Subcutaneous abdominal adipose tissue (tissue), 5 donors: Measurements from ENCODE around the gene SMIM38.

Source experiments
- H3K27ac ChIP-seq: one replicate; pipeline ENCODE4 v1.7.0; 2013; ENCODE audit warnings: low read depth, mild to moderate bottlenecking, inconsistent platforms, low read length, moderate library complexity
- H3K27me3 ChIP-seq, 5 donors: one replicate each; pipeline ENCODE4 v1.7.0; 2013; ENCODE audit warnings: low read length in 5 of 5, inconsistent platforms in 1 of 5; ENCODE audit not compliant: control insufficient read depth in 5 of 5, insufficient read depth in 4 of 5
- H3K36me3 ChIP-seq, 5 donors: one replicate each; pipeline ENCODE4 v1.7.0; 2013; ENCODE audit warnings: low read length in 5 of 5; ENCODE audit not compliant: control insufficient read depth in 5 of 5, insufficient read depth in 5 of 5
- H3K4me1 ChIP-seq, 5 donors: one replicate each; pipeline ENCODE4 v1.7.0; 2013; ENCODE audit warnings: low read length in 5 of 5, mild to moderate bottlenecking in 3 of 5, moderate library complexity in 1 of 5; ENCODE audit not compliant: control insufficient read depth in 5 of 5, insufficient read depth in 5 of 5
- H3K4me3 ChIP-seq, 5 donors: one replicate each; pipeline ENCODE4 v1.7.0; 2013; ENCODE audit warnings: low read length in 5 of 5, low read depth in 1 of 5
- H3K9ac ChIP-seq, 5 donors: one replicate each; pipeline ENCODE4 v1.7.0; 2013; ENCODE audit warnings: low read length in 5 of 5, mild to moderate bottlenecking in 4 of 5, moderate library complexity in 3 of 5
- H3K9me3 ChIP-seq, 5 donors: one replicate each; pipeline ENCODE4 v1.7.0; 2013; ENCODE audit warnings: low read length in 5 of 5; ENCODE audit not compliant: control insufficient read depth in 5 of 5
- donor health status: healthy.
- donor health status: healthy.
- donor health status: healthy.
- donor health status: healthy.
- donor health status: healthy.

The SMIM38 gene

DNA sequence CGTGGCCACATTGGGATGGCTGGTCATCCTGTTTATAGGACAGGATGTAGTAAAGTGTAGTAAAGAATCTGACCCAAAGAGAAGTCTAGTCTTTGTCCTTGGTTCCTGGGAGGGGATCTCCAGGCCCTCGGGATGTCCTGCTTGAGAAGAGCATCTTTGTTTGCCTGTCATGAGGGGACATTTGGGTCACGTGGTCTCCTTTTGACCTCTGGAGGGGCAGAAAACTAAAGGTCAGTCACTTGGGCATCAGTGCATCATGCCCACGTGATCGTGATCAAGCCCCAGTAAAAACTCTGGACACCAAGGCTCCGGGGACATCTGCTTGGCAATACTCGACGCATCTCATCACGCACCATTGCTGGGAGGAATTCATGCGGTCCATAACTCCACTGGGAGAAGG is 9.1 kb downstream of the SMIM38 start:
- Histone ChIP-seq H3K9ac (no peak overlapping the region), H3K4me1 (peaks cover 0 to 11% (median 3%) of the 10 kb centered on the region in 5 donors), H3K4me3 (no peak overlapping the region), H3K27me3 (peaks cover 0 to 17% (median 13%) of the 10 kb centered on the region in 5 donors), H3K9me3 (peaks cover 0 to 14% (median 8%) of the 10 kb centered on the region in 5 donors), H3K27ac (no peak overlapping the region), H3K36me3 (no peaks in the 10 kb centered on the region)

DNA sequence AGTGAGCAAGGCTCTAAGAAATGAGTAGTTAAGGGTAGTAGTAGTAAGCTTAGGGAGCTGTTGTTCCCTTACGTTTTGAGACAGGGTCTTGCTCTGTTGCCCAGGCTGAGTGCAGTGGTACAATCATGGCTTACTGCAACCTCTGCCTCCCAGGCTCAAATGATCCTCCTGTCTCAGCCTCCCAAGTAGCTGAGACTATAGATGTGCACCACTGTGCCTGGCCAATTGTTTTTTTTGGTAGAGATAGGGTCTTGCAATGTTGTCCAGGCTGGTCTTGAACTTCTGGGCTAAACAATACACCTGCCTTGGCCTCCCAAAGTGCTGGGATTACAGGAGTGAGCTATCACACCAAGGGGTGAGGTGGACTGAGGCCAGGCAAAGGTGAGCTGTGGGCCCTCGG is 10.0 kb downstream of the SMIM38 start:
- Histone ChIP-seq H3K27me3 (peaks cover 0 to 17% (median 13%) of the 10 kb centered on the region in 5 donors), H3K4me1 (peaks cover 0 to 11% (median 3%) of the 10 kb centered on the region in 5 donors), H3K36me3 (no peaks in the 10 kb centered on the region), H3K4me3 (no peak overlapping the region), H3K9me3 (peaks cover 0 to 14% (median 8%) of the 10 kb centered on the region in 5 donors), H3K9ac (no peak overlapping the region), H3K27ac (no peak overlapping the region)

DNA sequence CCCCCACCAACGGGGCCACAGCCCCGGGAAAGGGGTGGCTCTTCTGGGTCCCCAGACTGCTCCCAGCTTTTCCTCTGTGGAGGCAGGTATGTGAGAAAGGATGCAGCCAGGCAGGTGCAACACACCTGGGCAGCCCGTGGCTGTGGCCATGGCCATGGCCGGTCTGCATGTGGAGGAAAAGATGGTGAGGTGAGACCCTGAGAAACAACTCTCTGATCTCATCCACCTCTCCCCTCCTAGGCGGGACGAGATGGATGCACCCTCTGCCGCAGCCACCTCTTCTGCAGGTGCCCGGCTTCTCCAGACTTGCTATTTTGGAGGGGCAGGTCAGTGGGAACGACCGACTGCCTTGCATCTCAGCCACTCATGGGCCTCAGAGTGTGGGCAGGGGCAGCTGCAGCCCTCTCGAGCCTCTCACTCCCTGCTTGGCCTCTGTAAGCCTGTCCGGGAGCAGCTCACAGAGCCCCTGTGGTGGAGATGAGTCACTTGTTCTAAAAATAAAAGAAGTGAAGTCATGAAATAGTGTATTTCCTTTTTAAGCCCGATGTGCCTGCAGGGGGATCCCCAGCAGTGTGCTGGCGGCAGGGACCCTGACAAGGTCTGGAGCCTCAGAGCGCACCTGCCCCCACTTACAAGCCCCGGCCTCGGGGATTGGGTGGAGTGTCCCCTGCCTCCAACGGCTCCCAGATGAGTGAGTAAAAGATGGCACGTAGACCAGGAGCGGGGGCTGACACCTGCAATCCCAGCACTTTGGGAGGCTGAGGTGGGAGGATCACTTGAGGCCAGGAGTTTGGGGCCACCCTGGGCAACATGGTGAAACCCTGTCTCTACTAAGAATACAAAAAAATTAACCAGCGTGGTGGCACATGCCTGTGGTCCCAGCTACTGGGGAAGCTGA is 10.7 kb downstream of the SMIM38 start:
- Histone ChIP-seq H3K27me3 (peaks cover 0 to 17% (median 13%) of the 10 kb centered on the region in 5 donors), H3K9me3 (peaks cover 0 to 14% (median 8%) of the 10 kb centered on the region in 5 donors), H3K4me1 (peaks cover 0 to 11% (median 3%) of the 10 kb centered on the region in 5 donors), H3K27ac (no peak overlapping the region), H3K4me3 (no peak overlapping the region), H3K36me3 (no peaks in the 10 kb centered on the region), H3K9ac (no peak overlapping the region)

DNA sequence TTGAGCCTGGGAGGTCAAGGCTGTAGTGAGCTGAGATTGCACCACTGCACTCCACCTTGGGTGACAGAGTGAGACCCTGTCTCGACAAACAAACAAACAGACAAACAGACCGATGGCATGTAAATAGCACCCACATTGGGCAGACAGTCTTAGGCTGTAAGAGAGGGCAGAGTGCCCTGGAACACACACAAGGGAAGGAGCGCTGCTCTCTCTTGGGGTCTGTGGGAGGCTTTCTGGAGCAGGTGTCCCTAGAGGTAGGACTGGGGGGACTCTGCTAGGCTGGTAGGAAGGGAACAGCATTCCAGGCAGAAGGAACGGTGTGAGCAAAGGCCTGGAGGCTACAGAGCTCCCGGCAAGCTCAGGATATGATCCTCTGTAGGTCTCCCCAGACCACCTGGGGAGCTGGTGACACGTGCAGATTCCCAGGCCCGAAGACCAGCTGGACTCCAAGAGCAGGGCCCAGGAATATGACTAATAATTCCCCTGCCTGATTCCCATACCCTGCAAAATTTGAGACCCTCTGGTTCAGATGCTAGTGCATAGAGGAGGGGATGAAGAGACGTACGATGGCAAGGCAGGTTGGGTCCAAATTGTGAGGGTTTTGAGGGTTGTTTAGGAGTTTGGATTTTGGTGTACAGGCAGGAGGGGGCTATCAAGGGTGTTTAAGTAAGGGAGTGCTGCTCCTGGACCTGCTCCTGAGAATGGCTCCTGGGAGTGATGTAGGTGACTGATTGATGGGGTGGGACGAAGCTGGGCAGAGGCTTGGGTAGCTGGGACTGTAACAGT is 11.6 kb downstream of the SMIM38 start:
- peaks cover 0 to 11% (median 3%) of the 10 kb centered on the region in 5 donors for H3K4me1 ChIP-seq
- peaks cover 0 to 17% (median 13%) of the 10 kb centered on the region in 5 donors for H3K27me3 ChIP-seq
- H3K27ac ChIP-seq = no peak overlapping the region
- peaks cover 0 to 14% (median 8%) of the 10 kb centered on the region in 5 donors for H3K9me3 ChIP-seq
- H3K36me3 ChIP-seq = no peaks in the 10 kb centered on the region
- H3K9ac ChIP-seq = no peak overlapping the region
- no peak overlapping the region for H3K4me3 ChIP-seq

DNA sequence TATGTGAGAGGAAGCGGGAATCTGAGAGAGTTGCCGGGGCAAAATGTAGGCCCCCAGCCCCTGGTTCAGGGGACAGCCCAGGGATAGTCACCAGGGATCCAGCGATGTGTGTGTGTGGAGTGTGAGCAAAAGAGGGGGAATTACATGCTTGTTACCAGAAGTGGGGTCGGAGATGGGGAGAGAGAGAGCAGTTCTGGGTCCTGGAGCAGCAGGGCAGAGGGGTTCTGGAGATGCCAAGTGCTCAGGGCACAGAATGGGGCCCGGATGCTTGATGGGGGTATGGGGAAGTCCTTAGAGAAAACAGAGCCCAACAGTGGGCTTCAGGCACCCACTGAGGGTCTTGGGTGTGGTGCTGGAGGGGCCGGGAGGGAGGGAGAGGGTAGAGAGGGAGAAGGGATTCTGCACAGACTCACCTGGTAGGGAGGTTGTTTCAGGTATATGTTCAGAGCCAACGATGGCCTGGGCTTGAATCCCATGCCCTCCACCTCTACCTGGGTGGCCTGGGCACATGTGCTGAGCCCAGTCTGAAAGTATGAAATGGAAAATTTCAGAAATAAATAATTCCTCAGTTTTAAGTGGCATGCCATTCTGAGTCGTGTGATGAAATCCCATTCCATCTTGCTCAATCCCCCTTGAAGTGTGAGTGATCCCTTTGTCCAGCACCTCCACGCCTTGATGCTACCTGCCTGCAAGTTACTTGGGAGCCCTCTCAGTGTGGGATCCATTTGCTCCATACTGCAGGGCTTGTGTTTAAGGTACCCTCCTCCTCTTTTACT is 12.4 kb downstream of the SMIM38 start:
- Histone ChIP-seq H3K9ac (no peak overlapping the region), H3K4me1 (peaks cover 0 to 11% (median 3%) of the 10 kb centered on the region in 5 donors), H3K9me3 (peaks cover 0 to 11% (median 8%) of the 10 kb centered on the region in 5 donors), H3K36me3 (no peaks in the 10 kb centered on the region), H3K27me3 (peaks cover 0 to 17% (median 13%) of the 10 kb centered on the region in 5 donors), H3K27ac (no peak overlapping the region), H3K4me3 (no peak overlapping the region)

DNA sequence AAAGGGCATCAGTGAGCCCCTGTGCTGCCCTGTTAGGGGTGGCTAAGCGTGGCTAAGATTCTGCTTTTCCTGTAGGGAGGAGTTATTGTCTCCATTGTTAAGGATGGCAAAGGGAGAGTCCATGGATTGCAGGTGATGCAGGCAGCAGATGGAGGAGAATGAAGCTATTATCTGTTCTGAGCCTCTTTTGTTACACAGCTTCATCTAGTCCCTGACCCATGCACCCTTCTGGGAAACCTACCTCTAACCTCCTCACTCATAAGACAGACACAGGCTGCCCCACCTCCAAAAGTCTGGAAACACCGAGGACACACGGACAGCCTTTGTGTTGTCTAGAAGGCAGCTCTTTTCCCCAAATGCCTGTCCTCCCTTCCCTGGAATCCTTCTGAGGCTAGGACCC is 13.7 kb downstream of the SMIM38 start:
- Histone ChIP-seq H3K9ac (no peak overlapping the region), H3K27me3 (peaks cover 0 to 17% (median 13%) of the 10 kb centered on the region in 5 donors), H3K4me1 (peaks cover 0 to 11% (median 3%) of the 10 kb centered on the region in 5 donors), H3K27ac (no peak overlapping the region), H3K9me3 (peaks cover 0 to 8% (median 4%) of the 10 kb centered on the region in 5 donors), H3K36me3 (no peaks in the 10 kb centered on the region), H3K4me3 (no peak overlapping the region)

DNA sequence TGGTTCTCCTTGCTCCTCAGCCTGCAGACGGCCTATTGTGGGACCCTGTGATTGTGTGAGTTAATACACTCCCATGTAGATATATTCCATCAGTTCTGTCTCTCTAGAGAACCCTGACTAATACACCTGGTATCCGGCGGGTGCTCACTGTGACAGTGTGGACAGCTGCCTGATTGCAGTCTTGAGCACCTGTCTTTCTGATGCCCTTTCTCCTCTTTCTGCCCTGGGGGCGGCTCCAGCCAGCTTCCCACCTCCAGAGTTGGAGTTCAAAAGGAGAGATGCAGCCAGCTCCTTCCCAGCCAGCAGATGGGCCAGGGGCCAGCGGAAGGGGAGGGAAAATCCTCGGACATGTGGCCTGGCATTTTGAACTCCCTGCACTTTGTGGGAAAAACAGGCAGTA is 15.0 kb downstream of the SMIM38 start:
- H3K9me3 ChIP-seq = peaks cover 0 to 19% (median 15%) of the 10 kb centered on the region in 5 donors
- H3K36me3 ChIP-seq = no peaks in the 10 kb centered on the region
- no peak overlapping the region for H3K27ac ChIP-seq
- peaks cover 0 to 11% (median 3%) of the 10 kb centered on the region in 5 donors for H3K4me1 ChIP-seq
- no peak overlapping the region for H3K9ac ChIP-seq
- peaks cover 4 to 17% (median 13%) of the 10 kb centered on the region in 5 donors for H3K27me3 ChIP-seq
- H3K4me3 ChIP-seq = no peak overlapping the region

DNA sequence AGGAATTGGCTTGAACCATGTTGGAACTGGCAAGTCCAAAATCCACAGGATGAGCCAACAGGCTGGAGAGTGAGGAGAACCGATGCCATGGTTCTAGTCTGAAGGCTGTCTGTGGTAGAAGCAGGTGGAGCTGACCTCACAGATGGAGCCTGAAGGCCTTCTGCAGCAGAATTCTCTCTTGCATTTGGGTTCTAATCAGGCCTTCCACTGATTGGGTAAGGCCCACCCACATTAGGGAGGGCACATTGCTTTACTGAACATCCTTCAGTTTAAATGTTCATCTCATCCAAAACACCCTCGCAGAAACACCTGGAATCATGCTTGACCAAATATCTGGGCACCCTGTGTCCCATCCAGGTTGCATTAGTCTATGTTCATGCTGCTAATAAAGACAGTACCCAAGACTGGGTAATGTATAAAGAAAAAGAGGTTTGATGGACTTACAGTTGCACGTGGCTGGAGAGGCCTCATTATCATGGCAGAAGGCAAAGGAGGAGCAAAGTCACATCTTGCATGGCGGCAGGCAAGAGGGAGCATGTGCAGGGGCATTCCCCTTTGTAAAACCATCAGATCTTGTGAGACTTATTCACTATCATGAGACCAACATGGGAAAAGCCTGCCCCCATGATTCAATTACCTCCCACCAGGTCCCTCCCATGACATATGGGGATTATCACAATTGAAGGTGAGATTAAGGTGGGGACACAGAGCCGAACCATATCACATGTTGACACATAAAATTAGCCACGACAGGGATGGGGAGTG is 15.9 kb downstream of the SMIM38 start:
- H3K27me3 ChIP-seq = peaks cover 4 to 11% (median 9%) of the 10 kb centered on the region in 5 donors
- H3K27ac ChIP-seq = no peak overlapping the region
- H3K4me3 ChIP-seq = no peak overlapping the region

DNA sequence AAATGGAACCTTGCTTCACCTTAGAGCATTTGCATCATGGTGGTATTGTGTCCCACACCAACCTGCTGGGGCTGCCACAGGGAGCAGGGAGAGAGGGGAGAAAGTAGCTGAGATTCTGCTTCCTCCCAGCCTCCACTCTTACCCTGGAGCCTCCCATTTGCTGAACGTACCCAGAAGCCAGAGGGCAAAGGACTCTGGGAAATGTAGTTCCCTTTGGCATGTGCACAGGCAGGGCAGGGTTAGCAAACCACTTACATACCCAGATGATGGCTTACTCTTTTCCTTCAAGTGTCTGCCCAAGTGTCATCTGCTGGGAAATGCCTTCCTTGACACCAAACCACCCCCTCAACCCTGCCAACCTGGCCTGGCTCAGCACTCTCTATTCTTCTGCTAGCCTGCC is 16.9 kb downstream of the SMIM38 start:
- H3K27ac ChIP-seq = no peak overlapping the region
- no peaks in the 10 kb centered on the region for H3K4me1 ChIP-seq
- H3K9ac ChIP-seq = no peak overlapping the region
- H3K36me3 ChIP-seq = no peaks in the 10 kb centered on the region
- H3K27me3 ChIP-seq = peaks cover 0 to 7% (median 4%) of the 10 kb centered on the region in 5 donors
- no peak overlapping the region for H3K4me3 ChIP-seq
- peaks cover 0 to 19% (median 15%) of the 10 kb centered on the region in 5 donors for H3K9me3 ChIP-seq

More for the DNA sequence above, 15.9 kb downstream of the SMIM38 start:
- Histone ChIP-seq H3K4me1 (peaks cover 0 to 3% (median 0%) of the 10 kb centered on the region in 5 donors), H3K9ac (no peak overlapping the region), H3K36me3 (no peaks in the 10 kb centered on the region), H3K9me3 (peaks cover 0 to 19% (median 15%) of the 10 kb centered on the region in 5 donors)
